ENCODE data around the gene PIH1D1. TPM values are rescaled to one million over a fixed set of nuclear protein-coding genes. Genes with fewer than 3 reads are reported as not detected.
"Not testable (repeated sequence)": the region's sequence is repeated elsewhere in the genome, so short reads cannot be mapped to it uniquely, and the experiment has no call there.

The PIH1D1 gene
- total RNA-seq, 2 donors from 2014 or later, result 62.9 to 74.1 TPM

DNA sequence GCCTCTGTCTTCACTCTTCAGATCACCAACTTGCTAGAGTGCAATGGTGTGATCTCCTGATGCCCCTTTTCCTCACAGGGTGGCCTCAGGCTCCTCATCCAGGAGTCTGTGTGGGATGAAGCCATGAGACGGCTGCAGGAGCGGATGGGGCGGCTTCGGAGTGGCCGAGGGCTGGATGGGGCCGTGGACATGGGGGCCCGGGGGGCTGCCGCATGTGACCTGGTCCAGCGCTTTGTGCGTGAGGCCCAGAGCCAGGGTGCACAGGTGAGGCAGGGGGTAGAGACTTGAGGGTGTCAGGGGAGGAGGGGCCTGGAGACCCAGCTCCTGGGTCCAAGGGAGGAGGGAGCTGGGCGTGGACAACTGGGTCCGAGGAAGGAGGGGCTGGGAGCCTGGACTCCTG is 10.9 kb upstream of the PIH1D1 start:
- ATAC-seq (no peak), DNase-seq (no peak)
- intact Hi-C loops (cut with DNase I, micrococcal nuclease), result no loop called here

DNA sequence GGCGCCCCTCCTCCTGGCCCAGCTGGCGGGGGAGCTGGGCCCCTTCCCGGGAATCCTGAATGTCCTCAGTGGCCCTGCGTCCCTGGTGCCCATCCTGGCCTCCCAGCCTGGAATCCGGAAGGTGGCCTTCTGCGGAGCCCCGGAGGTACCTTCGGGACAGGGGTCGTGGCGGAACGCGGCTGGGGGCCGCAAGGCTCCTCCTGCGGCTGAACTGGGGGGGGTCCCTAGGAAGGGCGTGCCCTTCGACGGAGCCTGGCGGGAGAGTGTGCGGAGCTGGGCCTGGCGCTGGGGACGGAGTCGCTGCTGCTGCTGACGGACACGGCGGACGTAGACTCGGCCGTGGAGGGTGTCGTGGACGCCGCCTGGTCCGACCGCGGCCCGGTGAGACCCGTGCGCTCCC is 10.0 kb upstream of the PIH1D1 start:
- ATAC-seq, result no peak
- no peak for DNase-seq
- intact Hi-C loops (cut with DNase I, micrococcal nuclease), result no loop called here

DNA sequence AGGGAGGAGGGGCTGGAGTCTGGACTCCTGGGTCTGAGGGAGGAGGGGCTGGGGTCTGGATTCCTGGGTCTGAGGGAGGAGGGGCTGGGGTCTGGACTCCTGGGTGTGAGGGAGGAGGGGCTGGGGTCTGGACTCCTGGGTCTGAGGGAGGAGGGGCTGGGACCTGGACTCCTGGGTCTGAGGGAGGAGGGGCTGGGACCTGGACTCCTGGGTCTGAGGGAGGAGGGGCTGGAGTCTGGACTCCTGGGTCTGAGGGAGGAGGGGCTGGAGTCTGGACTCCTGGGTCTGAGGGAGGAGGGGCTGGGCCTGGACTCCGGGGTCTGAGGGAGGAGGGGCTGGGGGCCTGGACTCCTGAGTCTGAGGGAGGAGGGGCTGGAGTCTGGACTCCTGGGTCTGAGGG is 9.5 kb upstream of the PIH1D1 start:
- DNase-seq; ATAC-seq; intact Hi-C loops (cut with DNase I, micrococcal nuclease): not testable (repeated sequence)

DNA sequence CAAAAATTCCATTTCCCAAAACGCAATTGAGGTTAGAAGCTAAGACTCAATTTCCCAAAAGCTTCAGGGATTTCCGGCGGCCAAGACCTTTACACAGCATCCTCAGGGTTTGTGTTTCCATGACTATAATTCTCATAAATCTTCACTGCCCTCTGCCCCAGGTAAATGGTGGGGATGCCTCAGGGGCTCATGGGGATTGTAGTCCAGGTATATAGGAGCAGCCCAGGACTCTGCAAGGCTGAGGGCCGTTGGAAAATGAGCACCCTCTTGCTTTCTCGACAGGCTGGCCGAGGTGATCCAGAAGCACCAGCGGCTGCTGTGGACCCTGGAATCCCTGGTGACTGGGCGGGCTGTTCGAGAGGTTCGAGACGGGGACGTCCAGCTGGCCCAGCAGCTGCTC is 7.8 kb upstream of the PIH1D1 start:
- intact Hi-C loops (cut with DNase I, micrococcal nuclease), result no loop called here
- DNase-seq, result no peak
- no peak for ATAC-seq

DNA sequence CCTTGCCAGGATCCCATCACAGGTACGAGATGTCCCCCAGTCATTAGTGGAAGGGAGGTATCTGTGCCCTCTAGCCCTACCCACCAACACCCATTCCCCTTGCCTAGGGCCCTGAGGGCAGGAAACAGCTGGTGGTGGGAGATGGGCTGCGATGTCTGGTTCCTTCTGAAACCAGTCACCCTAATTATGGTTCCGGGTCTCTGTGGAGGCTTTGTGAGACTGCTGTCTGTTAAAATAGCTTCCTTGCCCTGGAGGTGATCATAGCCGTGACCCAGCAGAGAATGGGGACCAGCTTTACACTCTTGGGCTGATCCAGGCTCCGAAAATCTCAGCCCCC is 6.9 kb upstream of the PIH1D1 start:
- no peak for DNase-seq
- ATAC-seq, result no peak
- intact Hi-C loops (cut with DNase I, micrococcal nuclease), result no loop called here

DNA sequence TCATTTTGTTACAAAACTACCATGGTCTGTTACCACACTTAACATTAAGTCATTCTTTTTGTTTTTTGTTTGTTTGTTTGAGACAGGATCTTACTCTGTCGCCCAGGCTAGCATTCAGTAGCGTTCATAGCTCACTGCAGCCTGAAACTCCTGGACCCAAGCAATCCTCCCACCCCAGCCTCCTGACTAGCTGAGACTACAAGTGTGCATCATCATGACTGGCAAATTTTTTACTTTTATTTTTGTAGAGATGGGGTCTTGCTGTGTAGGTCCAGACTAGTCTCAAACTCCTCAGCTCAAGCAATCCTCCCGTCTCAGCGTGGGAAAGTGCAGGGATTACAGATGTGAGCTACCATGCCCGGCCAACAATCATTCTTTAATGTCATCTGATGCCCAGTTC is 4.7 kb upstream of the PIH1D1 start:
- no peak for DNase-seq
- ATAC-seq, result no peak
- intact Hi-C loops (cut with DNase I, micrococcal nuclease), result no loop called here

DNA sequence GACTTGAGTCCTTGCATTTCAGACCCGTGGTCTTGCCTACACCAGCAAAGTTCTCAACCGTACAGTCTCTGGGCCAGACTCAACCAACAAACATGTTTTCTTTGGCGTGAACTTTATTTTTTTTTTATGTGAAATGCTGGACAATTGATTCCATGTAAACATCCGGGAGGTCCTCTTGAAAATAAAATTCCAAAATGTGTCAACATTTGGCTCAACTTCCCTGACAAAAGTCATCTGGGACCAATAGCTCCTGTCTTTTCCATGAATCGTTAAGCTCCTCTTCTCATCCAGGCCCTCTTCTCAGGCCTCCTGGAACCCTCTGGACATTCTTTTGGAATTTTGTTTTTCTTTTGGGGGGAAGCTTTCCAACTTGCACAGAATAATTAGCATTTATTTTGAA is 4.2 kb upstream of the PIH1D1 start:
- intact Hi-C loops (cut with DNase I, micrococcal nuclease), result no loop called here
- ATAC-seq (no peak), DNase-seq (no peak)

DNA sequence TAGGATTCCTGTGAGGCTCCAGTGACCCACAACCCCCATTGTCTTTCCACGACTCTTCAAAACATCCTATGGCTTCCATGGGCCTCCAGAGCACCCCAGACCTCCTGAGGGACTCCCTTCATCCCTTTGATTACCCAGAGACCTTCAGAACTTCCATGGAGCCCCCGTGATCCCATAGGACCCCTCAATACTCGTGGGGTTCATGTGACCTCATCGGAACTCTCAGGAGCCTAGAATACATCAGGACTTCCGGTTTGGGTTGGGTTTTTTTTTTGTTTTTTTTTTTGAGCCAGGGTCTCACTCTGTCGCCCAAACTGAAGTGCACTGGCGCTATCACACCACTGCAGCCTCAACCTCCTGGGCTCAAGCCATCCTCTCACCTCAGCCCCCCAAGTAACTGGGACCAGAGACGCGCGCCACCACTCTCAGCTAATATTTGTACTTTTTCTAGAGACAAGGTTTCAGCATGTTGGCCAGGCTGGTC is 2.2 kb upstream of the PIH1D1 start:
- ATAC-seq, result no peak
- DNase-seq, result no peak
- intact Hi-C loops (cut with DNase I, micrococcal nuclease), result no loop called here

DNA sequence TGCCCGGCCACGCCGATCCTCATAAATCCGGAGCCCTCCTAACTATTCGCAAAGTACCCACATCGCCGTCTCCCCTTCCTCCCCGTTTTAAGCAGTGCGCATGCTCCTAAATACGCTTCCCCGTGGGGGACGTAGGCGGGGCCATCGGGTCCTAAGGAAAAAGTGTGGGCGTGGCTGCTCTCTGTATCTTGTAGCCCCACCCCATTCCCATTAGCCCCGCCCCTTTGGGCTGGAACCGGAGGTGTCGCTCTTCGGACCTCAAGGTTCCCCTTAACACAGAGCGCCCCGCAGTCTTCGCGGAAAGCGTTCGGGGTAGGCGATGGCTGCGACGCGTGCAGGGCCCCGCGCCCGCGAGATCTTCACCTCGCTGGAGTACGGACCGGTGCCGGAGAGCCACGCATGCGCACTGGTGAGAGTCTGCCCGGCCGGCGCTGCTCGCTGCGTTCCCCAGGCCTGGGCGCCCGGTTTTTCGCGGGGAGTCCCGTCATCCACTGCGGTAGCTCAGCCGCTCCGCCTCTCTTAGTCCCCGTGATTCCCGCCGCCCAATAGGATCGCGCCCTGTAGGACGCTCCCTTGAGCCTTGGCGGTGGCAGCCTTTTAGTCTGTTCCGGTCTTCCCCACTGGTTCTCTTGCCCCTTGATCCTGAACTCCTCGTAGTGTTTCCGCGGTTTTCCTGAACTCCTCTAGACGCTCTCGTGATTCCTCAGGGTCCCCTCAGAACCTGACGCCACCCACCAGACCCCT is 1.6 kb upstream of the PIH1D1 start, which contains the start of gene ALDH16A1:
TSS of gene ALDH16A1 (plus strand) at position 213 of the 744 bp plus-strand sequence. CDS start at position 320, 107 bp downstream.
- intact Hi-C loops (cut with DNase I, micrococcal nuclease), result no loop called here
- ATAC-seq (peak; percentile 84), DNase-seq (peak; percentile 98 to 99)

DNA sequence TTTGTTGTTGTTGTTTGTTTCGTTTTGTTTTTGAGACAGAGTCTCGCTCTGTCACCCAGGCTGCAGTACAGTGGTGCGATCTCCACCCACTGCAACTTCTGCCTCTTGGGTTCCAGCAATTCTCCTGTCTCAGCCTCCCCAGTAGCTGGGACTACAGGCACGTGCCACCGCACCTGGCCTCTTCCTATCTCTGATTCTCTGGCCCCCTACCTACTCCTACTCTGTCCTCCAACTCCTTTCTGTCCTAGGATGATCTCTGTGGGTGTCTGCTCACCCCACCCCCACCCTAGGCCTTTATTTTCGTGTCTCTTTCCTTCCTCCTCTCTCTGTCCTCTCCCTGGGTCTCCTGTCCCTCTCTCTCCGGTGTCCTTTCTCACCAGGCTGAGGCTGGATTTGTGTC is 1.2 kb downstream of the PIH1D1 start:
- no peak for DNase-seq
- no peak for ATAC-seq
- intact Hi-C loops (cut with DNase I, micrococcal nuclease), result no loop called here

DNA sequence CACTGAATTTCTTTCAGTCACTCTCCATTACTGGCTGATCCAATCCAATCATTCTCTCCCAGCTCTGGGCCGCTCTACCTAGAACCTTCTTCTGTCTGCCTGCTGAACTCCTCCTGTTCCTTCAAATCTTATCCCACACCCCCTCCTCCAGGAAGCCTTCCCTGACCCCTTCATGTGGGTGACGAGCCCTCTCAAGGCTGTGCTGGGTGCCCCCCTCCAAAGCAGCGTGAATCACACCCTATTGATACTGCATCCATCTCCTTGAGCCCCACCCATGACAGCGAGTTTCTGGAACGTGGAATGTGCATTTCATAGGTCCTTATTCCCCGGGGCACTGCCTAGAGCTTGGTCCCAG is 3.2 kb downstream of the PIH1D1 start:
- no peak for DNase-seq
- ATAC-seq, result no peak
- intact Hi-C loops (cut with DNase I, micrococcal nuclease), result no loop called here

DNA sequence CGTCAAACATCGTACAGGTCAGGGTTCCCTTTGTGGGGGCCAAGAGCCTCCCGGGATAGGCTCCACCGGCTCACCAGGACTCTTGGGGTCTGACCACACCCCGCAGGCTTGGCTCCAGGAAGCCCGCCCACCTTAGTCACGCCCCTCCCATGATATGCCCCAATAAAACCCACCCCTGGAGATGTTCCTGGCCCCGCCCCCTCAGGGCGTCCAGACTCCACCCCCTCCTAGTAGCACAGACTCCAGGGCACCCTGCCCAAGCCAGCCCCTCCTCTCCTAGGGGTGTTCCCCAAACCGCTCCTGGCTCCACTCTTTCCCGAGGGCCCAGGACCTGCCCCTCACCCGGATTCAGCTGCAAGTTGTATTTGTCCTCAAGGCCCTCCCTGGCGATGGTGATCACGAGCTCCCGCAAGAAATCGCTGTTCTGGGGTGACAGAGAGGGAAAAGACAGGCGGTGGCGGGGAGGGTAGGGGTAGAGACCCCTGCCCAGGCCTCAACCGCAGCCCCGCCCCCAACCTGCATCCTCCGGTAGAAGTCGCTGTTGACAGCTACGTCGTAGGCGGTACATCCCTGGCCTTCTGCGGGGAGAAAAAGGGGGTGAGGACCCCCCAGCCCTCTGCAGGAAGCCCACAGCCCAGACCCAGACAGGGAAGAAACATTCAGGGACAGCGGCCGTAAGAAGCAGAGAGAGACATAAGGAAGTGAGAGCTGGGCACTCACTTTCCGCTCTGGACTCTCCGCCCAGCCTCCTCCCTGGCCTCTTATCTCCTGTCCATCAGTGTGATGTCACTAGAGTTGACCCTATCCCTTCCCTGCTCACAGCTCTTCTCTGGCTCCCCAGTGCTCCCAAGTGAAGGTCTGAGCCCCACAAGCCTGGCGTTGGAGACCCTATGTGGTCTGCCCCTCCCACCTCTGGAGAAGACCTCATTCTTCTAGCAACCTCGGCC is 3.9 kb downstream of the PIH1D1 start:
- peak in 1 of 2 donors; percentile 41 for DNase-seq
- intact Hi-C loops (cut with DNase I, micrococcal nuclease), result no loop called here

DNA sequence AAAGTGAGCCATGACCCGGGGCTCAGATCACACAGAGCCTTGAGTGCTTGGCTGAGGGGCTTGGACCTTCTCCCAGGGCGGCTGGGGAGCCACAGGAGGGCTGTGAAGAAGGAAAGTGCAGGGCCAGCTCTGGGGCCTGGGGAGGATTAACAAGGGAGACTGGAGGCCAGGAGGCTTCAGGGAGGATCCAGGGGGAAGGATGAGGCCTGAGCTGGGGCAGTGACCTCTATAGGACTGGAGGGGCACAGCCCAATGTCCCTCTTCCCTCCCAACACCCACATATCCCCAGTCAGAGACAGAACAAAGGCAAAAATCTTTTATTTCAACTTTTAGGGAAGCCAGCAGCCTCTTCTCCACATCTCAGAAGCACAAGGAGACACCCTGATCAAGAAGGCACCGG is 5.6 kb downstream of the PIH1D1 start:
- ATAC-seq (no peak), DNase-seq (no peak)
- intact Hi-C loops (cut with DNase I, micrococcal nuclease), result no loop called here

More for the DNA sequence above, 3.9 kb downstream of the PIH1D1 start:
- no peak for ATAC-seq

DNA sequence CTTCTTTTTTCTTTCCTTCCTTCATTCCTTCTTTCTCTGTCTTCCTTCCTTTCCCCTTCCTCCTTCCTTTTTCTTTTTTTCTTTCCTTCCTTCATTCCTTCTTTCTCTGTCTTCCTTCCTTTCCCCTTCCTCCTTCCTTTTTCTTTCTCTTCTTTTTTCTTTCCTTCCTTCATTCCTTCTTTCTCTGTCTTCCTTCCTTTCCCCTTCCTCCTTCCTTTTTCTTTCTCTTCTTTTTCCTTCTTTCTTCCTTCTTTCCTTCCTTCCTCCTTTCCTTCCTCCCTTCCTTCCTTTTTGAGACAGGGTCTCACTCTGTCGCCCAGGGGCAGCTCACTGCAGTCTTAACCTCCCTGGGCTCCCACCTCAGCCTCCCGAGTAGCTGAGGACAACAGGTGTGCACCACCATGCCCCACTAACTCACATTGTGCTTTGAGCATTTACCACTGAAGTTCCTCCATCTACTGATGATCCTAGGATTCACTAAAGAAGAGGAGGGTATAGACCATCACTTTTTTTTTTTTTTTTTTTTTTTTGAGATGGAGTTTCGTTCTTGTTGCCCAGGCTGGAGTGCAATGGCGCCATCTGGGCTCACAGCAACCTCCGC is 7.4 kb downstream of the PIH1D1 start:
- intact Hi-C loops (cut with DNase I, micrococcal nuclease), result loop anchor here in 1 of 2 donors (5.0 kb wide), 1 partner anchor 52 kb away; no protein-coding TSS in a partner anchor
- not testable (repeated sequence) for ATAC-seq, DNase-seq

DNA sequence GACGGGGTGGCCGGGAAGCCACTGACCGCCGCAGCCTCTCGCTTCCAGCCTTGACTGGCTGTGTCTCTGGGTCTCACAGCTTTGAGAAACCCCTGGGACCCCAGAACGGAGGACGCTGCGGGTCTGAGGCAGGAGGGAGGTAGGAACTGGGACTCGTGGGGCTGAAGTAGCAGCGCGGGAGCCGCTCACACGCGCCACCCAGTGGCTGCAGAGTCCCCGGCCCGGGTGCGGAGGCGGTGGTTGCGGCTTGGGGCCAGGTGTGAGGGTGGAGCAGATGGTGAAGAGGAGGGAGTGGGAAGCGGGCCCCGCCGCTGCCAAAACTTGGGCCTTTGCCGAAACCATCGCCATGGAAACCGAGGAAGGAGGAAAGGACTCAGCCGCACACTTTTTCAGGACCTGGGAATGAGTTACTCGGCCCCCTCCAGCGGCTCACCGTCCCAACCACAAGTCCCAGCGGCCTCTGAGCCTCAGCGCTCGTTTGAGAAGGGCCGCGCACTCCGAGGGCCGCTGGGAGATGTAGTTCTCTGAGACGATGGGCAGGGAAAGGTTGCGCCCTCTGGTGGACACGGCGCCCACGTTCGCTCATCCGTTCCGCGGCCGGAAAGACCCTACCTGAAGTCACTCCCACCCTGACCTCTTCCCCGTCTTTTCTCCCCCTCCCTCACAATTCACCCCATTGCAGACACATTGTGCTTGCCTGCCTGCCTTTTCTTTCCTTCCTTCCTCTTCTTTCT is 8.1 kb downstream of the PIH1D1 start:
- intact Hi-C loops (cut with DNase I, micrococcal nuclease), result loop anchor here in 1 of 2 donors (5.0 kb wide), 1 partner anchor 51 kb away; no protein-coding TSS in a partner anchor
- peak; percentile 87 for ATAC-seq

DNA sequence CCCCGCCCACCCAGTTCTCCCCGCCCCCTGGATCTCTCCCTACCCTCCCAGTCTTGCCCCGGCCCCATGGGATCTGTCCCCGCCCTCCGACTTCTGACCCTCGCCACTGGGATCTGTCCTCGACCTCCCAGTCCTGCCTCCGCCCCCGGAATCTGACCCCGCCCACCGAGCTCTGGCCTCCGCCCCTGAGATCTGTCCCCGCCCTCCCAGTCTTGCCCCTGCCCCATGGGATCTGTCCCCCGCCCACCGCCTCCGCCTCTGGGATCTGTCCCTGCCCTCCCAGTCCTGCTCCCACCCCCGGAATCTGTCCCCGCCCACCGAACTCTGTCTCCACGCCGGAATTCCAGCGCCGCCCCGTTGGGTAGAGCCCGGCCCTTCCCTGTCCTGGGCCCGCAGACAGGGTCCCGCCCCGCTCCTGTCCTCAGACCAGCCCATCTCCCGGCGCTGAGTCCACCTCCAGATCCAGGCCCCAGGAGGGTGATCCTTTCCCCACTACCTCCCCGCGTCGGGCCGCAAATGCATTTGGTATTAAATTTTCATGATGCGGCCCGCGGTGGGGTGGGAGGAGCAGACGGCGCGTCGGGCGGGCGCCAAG is 8.7 kb downstream of the PIH1D1 start:
- intact Hi-C loops (cut with DNase I, micrococcal nuclease), result loop anchor here in 1 of 2 donors (5.0 kb wide), 1 partner anchor 51 kb away; no protein-coding TSS in a partner anchor
- peak; percentile 80 for ATAC-seq
- peak; percentile 95 to 96 for DNase-seq

More for the DNA sequence above, 8.1 kb downstream of the PIH1D1 start:
- DNase-seq, result peak; percentile 93 to 96

DNA sequence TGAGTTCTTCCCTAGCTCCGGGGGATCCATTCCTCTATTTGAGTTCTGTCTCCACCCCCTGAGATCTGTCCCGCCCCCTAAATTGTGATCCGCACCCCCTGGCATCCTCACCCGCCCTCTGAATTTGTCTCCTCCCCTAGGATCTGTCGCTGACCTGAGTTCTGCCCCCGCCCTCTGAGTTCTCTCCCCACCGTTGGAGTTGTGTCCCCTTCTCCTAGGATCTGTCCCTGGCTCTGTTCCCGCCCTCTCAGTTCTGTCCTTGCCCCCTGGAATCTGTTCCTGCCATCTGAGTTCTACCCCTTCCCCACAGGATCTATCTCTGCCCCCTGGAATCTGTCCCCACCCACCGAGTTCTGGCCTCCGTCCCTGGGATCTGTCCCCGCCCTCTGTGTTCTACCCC is 9.3 kb downstream of the PIH1D1 start:
- ATAC-seq (no peak), DNase-seq (peak in 1 of 2 donors; percentile 48)
- intact Hi-C loops (cut with DNase I, micrococcal nuclease), result loop anchor here in 1 of 2 donors (5.0 kb wide), 1 partner anchor 50 kb away; no protein-coding TSS in a partner anchor

DNA sequence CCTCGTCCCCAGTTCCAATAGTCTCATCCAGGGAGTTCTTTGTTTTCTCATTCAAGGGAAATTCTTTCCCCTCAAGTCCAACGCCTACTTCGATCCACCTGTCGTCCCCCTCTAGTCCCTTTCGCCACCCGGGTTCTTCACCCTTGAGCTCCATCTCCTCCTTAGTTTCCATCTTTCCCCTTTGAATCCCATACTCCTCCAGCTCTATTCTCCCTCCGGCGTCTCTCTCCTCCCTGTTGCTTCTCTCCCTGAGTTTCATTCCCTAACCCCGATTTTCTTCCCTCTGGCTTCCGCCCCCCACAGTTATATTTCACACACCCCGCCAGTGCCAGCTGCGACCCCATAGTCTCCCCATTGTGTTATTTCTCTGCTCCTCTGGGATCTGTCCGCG is 9.7 kb downstream of the PIH1D1 start:
- ATAC-seq, result no peak
- intact Hi-C loops (cut with DNase I, micrococcal nuclease), result loop anchor here in 1 of 2 donors (5.0 kb wide), 1 partner anchor 50 kb away; no protein-coding TSS in a partner anchor

More for the DNA sequence above, 9.7 kb downstream of the PIH1D1 start:
- DNase-seq, result no peak

All from left colon (tissue), 2 donors.